NCI-H2196 (cell line): ENCODE measurements around the gene MCU.

ENCODE experiments used
- DNase-seq: peaks from one replicate; lab custom pipeline; 2025; ENCODE audit not compliant: unreplicated experiment; lab: John Stamatoyannopoulos, UW

Gene MCU

DNA sequence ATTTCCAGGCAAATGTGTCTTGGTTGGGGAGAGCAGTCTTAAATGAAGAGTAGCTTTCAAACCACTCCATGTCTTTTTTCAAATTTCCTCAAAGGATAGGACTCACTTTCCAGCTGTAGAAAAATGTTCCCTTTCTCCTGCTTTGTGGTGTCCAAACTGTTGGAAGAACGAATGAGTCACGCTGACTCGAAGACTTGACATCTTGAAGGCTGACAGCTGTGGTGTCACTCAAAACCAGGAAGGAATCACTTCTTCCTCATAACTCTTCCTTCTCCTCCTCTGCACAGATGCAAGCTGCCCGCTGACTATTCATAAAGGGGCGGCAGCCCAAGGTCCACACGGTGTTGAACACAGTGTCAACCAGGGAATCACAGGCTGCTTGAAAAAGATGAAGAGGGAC, 243.4 kb downstream of the MCU start:
- no peak for DNase-seq
